Measurements from ENCODE around the gene SMC4. TPM values are rescaled to one million over a fixed set of nuclear protein-coding genes. Genes with fewer than 3 reads are reported as not detected.

The SMC4 gene
- total and polyA plus RNA-seq, 5 donors: 10.8 to 23.1 (median 13.4) TPM

GRCh38 chr3:160374925-160375324, 24.5 kb upstream of the SMC4 start:
- intact Hi-C loops (cut with DNase I): no loop called here
- no peaks in the 10 kb centered on the region for H3K27me3 ChIP-seq (ENCODE audit: control insufficient read depth, insufficient read depth)
- no peaks in the 10 kb centered on the region for H3K9me3 ChIP-seq (ENCODE audit: control insufficient read depth, low read length)
- no peaks in the 10 kb centered on the region for H3K4me1 ChIP-seq (ENCODE audit: control insufficient read depth, insufficient read depth, low read length)
- H3K4me3 ChIP-seq (ENCODE audit: low read length): no peak overlapping the region
- WGBS: 78% methylated on average over 1 of the region's 1 CpG
- ATAC-seq: no peak
- no peak for DNase-seq
- H3K27ac ChIP-seq (ENCODE audit: low read length): no peak overlapping the region

DNA sequence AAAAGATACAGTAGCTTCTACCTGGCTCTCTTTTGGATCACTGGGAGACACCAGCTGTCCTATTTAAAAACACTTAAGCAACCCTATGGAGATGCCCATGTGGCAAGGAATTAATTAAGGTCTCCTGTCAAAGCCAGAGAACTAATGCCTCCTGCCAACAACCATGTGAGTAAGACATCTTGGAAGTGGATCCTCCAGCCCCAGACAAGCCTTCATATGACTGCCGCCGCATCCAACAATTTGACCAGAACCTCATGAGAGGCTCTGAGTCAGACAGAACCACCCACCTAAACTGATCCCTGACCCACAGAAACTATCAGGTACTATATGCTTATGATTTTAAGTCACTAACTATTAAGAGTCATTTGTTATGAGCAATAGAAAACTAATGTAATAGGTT, 22.8 kb upstream of the SMC4 start:
- H3K27ac ChIP-seq (ENCODE audit: low read length): no peak overlapping the region
- H3K9me3 ChIP-seq (ENCODE audit: control insufficient read depth, low read length): no peaks in the 10 kb centered on the region
- H3K27me3 ChIP-seq (ENCODE audit: control insufficient read depth, insufficient read depth): no peaks in the 10 kb centered on the region
- H3K4me3 ChIP-seq (ENCODE audit: low read length): no peak overlapping the region
- ATAC-seq: no peak
- WGBS: 98% methylated on average over 2 of the region's 2 CpGs
- intact Hi-C loops (cut with DNase I): no loop called here
- no peak for DNase-seq
- no peaks in the 10 kb centered on the region for H3K4me1 ChIP-seq (ENCODE audit: control insufficient read depth, insufficient read depth, low read length)

- ATAC-seq: peak in 1 of 2 donors; percentile 88
- Histone ChIP-seq H3K4me3 (ENCODE audit: low read length) (no peak overlapping the region), H3K4me1 (ENCODE audit: control insufficient read depth, insufficient read depth, low read length) (no peaks in the 10 kb centered on the region), H3K9me3 (ENCODE audit: control insufficient read depth, low read length) (no peaks in the 10 kb centered on the region), H3K27ac (ENCODE audit: low read length) (no peak overlapping the region), H3K27me3 (ENCODE audit: control insufficient read depth, insufficient read depth) (no peaks in the 10 kb centered on the region)
- 96% methylated on average over 1 of the region's 1 CpG for WGBS
- intact Hi-C loops (cut with DNase I): no loop called here
- no peak for DNase-seq
These were observed 20.9 kb upstream of the SMC4 start for GRCh38 chr3:160378331-160379109.

GRCh38 chr3:160379628-160380214, 19.7 kb upstream of the SMC4 start:
- no peaks in the 10 kb centered on the region for H3K4me1 ChIP-seq (ENCODE audit: control insufficient read depth, insufficient read depth, low read length)
- no peaks in the 10 kb centered on the region for H3K27me3 ChIP-seq (ENCODE audit: control insufficient read depth, insufficient read depth)
- no peaks in the 10 kb centered on the region for H3K9me3 ChIP-seq (ENCODE audit: control insufficient read depth, low read length)
- 88% methylated on average over 4 of the region's 4 CpGs for WGBS
- ATAC-seq (no peak), DNase-seq (no peak)
- no peak overlapping the region for H3K27ac ChIP-seq (ENCODE audit: low read length)
- H3K4me3 ChIP-seq (ENCODE audit: low read length): no peak overlapping the region
- intact Hi-C loops (cut with DNase I): no loop called here

- no peaks in the 10 kb centered on the region for H3K4me1 ChIP-seq (ENCODE audit: control insufficient read depth, insufficient read depth, low read length)
- H3K27me3 ChIP-seq (ENCODE audit: control insufficient read depth, insufficient read depth): no peaks in the 10 kb centered on the region
- ATAC-seq (no peak), DNase-seq (no peak)
- intact Hi-C loops (cut with DNase I): no loop called here
- no peaks in the 10 kb centered on the region for H3K9me3 ChIP-seq (ENCODE audit: control insufficient read depth, low read length)
- WGBS: 97% methylated on average over 1 of the region's 1 CpG
- H3K4me3 ChIP-seq (ENCODE audit: low read length): no peak overlapping the region
- no peak overlapping the region for H3K27ac ChIP-seq (ENCODE audit: low read length)
These were observed 18.0 kb upstream of the SMC4 start for GRCh38 chr3:160381470-160381869.

- Histone ChIP-seq H3K27me3 (ENCODE audit: control insufficient read depth, insufficient read depth) (no peaks in the 10 kb centered on the region), H3K27ac (ENCODE audit: low read length) (no peak overlapping the region), H3K4me1 (ENCODE audit: control insufficient read depth, insufficient read depth, low read length) (no peaks in the 10 kb centered on the region), H3K9me3 (ENCODE audit: control insufficient read depth, low read length) (no peaks in the 10 kb centered on the region), H3K4me3 (ENCODE audit: low read length) (no peak overlapping the region)
- 91% methylated on average over 5 of the region's 5 CpGs for WGBS
- intact Hi-C loops (cut with DNase I): no loop called here
- no peak for ATAC-seq
- no peak for DNase-seq
These were observed 14.7 kb upstream of the SMC4 start for GRCh38 chr3:160384639-160385318.

DNA sequence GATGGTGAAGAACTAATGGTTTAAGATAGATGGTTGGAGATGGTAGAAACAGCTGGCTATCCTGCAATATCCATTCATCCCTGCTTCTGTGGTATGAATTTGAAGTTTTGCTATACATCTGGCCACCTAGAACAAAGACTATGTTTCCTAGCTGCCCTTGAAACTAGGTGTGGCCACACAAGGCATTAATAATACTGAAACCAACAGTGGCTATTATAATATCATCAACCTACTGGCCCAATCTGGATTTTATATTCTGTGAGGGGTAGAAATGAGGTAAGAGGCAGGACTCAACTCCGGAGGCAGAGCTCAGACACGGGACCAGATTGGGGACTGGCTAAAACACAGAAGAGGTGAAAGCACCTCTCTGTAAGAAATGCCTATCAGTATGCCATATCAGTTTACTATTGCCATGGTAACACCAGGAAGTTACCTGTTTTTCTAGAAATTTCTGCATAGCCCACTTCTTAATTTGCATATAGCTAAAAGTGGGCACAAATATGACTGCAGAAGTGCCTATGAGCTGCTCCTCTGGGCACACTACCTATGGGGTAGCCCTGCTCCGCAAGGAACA, 8.8 kb upstream of the SMC4 start:
- Histone ChIP-seq H3K27me3 (ENCODE audit: control insufficient read depth, insufficient read depth) (no peaks in the 10 kb centered on the region), H3K4me3 (ENCODE audit: low read length) (no peak overlapping the region), H3K9me3 (ENCODE audit: control insufficient read depth, low read length) (no peaks in the 10 kb centered on the region), H3K27ac (ENCODE audit: low read length) (no peak overlapping the region), H3K4me1 (ENCODE audit: control insufficient read depth, insufficient read depth, low read length) (no peaks in the 10 kb centered on the region)
- WGBS: 91% methylated on average over 3 of the region's 3 CpGs
- DNase-seq (no peak), ATAC-seq (no peak)
- intact Hi-C loops (cut with DNase I): no loop called here

GRCh38 chr3:160392798-160393197, 6.7 kb upstream of the SMC4 start:
- no peaks in the 10 kb centered on the region for H3K9me3 ChIP-seq (ENCODE audit: control insufficient read depth, low read length)
- no peak overlapping the region for H3K27ac ChIP-seq (ENCODE audit: low read length)
- ATAC-seq (no peak), DNase-seq (no peak)
- intact Hi-C loops (cut with DNase I): no loop called here
- H3K4me3 ChIP-seq (ENCODE audit: low read length): no peak overlapping the region
- no peaks in the 10 kb centered on the region for H3K27me3 ChIP-seq (ENCODE audit: control insufficient read depth, insufficient read depth)
- H3K4me1 ChIP-seq (ENCODE audit: control insufficient read depth, insufficient read depth, low read length): no peaks in the 10 kb centered on the region

DNA sequence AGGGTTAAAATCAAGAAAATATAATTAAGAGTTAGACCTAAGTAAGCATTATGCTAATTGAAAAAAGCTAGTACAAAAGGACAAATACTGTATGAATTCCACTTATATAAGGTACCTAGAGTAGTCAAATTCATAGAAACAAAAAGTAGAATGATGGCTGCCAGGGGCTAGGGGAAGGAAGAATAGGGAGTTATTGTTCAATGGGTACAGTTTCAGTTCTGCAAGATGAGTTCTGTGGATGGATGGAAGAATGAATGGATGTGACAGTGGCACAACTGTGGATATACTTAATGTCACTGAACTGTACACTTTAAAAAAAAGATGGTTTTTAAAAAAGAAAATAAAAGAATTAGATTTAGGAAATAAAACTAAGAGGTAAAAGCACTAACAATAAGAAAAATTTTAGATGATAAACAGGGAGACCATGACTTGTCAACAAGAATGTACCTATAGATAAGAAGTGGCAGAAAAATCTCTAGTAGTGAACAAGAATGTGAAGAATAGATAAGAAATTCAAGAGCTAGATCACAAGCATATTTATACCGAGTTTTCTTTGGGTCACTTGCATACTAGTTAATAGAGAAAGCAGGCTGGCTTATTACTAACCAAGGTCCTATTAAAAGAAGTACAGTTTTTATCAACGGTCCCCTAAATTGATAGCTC, 6.0 kb upstream of the SMC4 start:
- intact Hi-C loops (cut with DNase I): no loop called here
- DNase-seq (no peak), ATAC-seq (no peak)
- H3K4me1 ChIP-seq (ENCODE audit: control insufficient read depth, insufficient read depth, low read length): no peaks in the 10 kb centered on the region
- H3K4me3 ChIP-seq (ENCODE audit: low read length): no peak overlapping the region
- H3K27ac ChIP-seq (ENCODE audit: low read length): no peak overlapping the region
- WGBS: 52% methylated on average over 2 of the region's 2 CpGs
- H3K27me3 ChIP-seq (ENCODE audit: control insufficient read depth, insufficient read depth): no peaks in the 10 kb centered on the region
- no peaks in the 10 kb centered on the region for H3K9me3 ChIP-seq (ENCODE audit: control insufficient read depth, low read length)

- no peak overlapping the region for H3K27ac ChIP-seq (ENCODE audit: low read length)
- H3K9me3 ChIP-seq (ENCODE audit: control insufficient read depth, low read length): no peaks in the 10 kb centered on the region
- no peaks in the 10 kb centered on the region for H3K4me1 ChIP-seq (ENCODE audit: control insufficient read depth, insufficient read depth, low read length)
- DNase-seq: no peak
- ATAC-seq: no peak
- H3K27me3 ChIP-seq (ENCODE audit: control insufficient read depth, insufficient read depth): no peaks in the 10 kb centered on the region
- WGBS: 87% methylated on average over 3 of the region's 3 CpGs
- intact Hi-C loops (cut with DNase I): no loop called here
- no peak overlapping the region for H3K4me3 ChIP-seq (ENCODE audit: low read length)
These were observed 5.4 kb upstream of the SMC4 start for GRCh38 chr3:160394009-160394392.

- no peak overlapping the region for H3K27ac ChIP-seq (ENCODE audit: low read length)
- DNase-seq (no peak), ATAC-seq (no peak)
- H3K27me3 ChIP-seq (ENCODE audit: control insufficient read depth, insufficient read depth): no peaks in the 10 kb centered on the region
- H3K4me1 ChIP-seq (ENCODE audit: control insufficient read depth, insufficient read depth, low read length): no peaks in the 10 kb centered on the region
- no peak overlapping the region for H3K4me3 ChIP-seq (ENCODE audit: low read length)
- intact Hi-C loops (cut with DNase I): no loop called here
- H3K9me3 ChIP-seq (ENCODE audit: control insufficient read depth, low read length): no peaks in the 10 kb centered on the region
These were observed 4.2 kb upstream of the SMC4 start for GRCh38 chr3:160395297-160395696.
